ENCODE data around the gene GRK3.
A peak's percentile ranks its signal among the peaks of the same experiment; 100 is the strongest.
"Not testable (repeated sequence)": the region's sequence is repeated elsewhere in the genome, so short reads cannot be mapped to it uniquely, and the experiment has no call there.

GRK3 gene

GRCh38 chr22:25702040-25702439 is 137.6 kb downstream of the GRK3 start:
- DNase-seq, result peak; percentile 33

GRCh38 chr22:25702571-25703167 is 138.2 kb downstream of the GRK3 start:
- DNase-seq, result no peak

- DNase-seq, result no peak
These were observed 140.2 kb downstream of the GRK3 start for GRCh38 chr22:25704701-25705100.

- DNase-seq, result no peak
These were observed 141.7 kb downstream of the GRK3 start for GRCh38 chr22:25706197-25706596.

GRCh38 chr22:25708430-25708829 is 144.0 kb downstream of the GRK3 start:
- not testable (repeated sequence) for DNase-seq

GRCh38 chr22:25709758-25710157 is 145.3 kb downstream of the GRK3 start:
- no peak for DNase-seq

- no peak for DNase-seq
These were observed 146.0 kb downstream of the GRK3 start for GRCh38 chr22:25710501-25710900.

GRCh38 chr22:25711491-25711890 is 147.0 kb downstream of the GRK3 start:
- DNase-seq, result no peak

GRCh38 chr22:25712661-25713400 is 148.4 kb downstream of the GRK3 start:
- DNase-seq, result no peak

- DNase-seq, result no peak
These were observed 149.6 kb downstream of the GRK3 start for GRCh38 chr22:25714070-25714469.

GRCh38 chr22:25714739-25715138 is 150.3 kb downstream of the GRK3 start:
- no peak for DNase-seq

- DNase-seq, result no peak
These were observed 152.2 kb downstream of the GRK3 start for GRCh38 chr22:25716637-25717036.

- no peak for DNase-seq
These were observed 153.8 kb downstream of the GRK3 start for GRCh38 chr22:25718135-25718840.

- no peak for DNase-seq
These were observed 157.7 kb downstream of the GRK3 start for GRCh38 chr22:25722223-25722622.

GRCh38 chr22:25722626-25723025 is 158.2 kb downstream of the GRK3 start:
- DNase-seq, result no peak

GRCh38 chr22:25726241-25726640 is 161.8 kb downstream of the GRK3 start:
- DNase-seq, result no peak

GRCh38 chr22:25728071-25728470 is 163.6 kb downstream of the GRK3 start:
- DNase-seq, result no peak

GRCh38 chr22:25729016-25729995 is 164.8 kb downstream of the GRK3 start:
- DNase-seq, result no peak

- DNase-seq, result no peak
These were observed 171.2 kb downstream of the GRK3 start for GRCh38 chr22:25735650-25736049.

- DNase-seq, result no peak
These were observed 172.0 kb downstream of the GRK3 start for GRCh38 chr22:25736378-25737011.

- no peak for DNase-seq
These were observed 175.3 kb downstream of the GRK3 start for GRCh38 chr22:25739659-25740344.
